HuH-7.5 (cell line): Measurements from ENCODE around the gene A2M.

Experiments
- DNase-seq: peaks from one replicate; pipeline ENCODE4 v3.0.0; 2011; ENCODE audit warnings: low spot score

Gene A2M

GRCh38 chr12:9122091-9122609 lies 6.4 kb upstream of the A2M start:
- DNase-seq, result peak; percentile 52

- no peak for DNase-seq
These were observed 4.9 kb upstream of the A2M start for GRCh38 chr12:9120487-9121184.

GRCh38 chr12:9118158-9118557 lies 2.4 kb upstream of the A2M start:
- no peak for DNase-seq

GRCh38 chr12:9114946-9115345 lies 773 bp downstream of the A2M start:
- no peak for DNase-seq

- DNase-seq, result no peak
These were observed 1.8 kb downstream of the A2M start for GRCh38 chr12:9113987-9114309.

GRCh38 chr12:9113296-9113986 lies 2.3 kb downstream of the A2M start:
- DNase-seq, result no peak

- DNase-seq, result no peak
These were observed 3.5 kb downstream of the A2M start for GRCh38 chr12:9112076-9112853.

GRCh38 chr12:9111525-9111924 lies 4.2 kb downstream of the A2M start:
- DNase-seq, result no peak

GRCh38 chr12:9109737-9110491 lies 5.8 kb downstream of the A2M start:
- no peak for DNase-seq

- DNase-seq, result no peak
These were observed 6.6 kb downstream of the A2M start for GRCh38 chr12:9109213-9109522.

GRCh38 chr12:9108504-9109212 lies 7.1 kb downstream of the A2M start:
- DNase-seq, result no peak

- no peak for DNase-seq
These were observed 8.2 kb downstream of the A2M start for GRCh38 chr12:9107542-9107873.

- no peak for DNase-seq
These were observed 8.8 kb downstream of the A2M start for GRCh38 chr12:9106610-9107541.

GRCh38 chr12:9106067-9106466 lies 9.7 kb downstream of the A2M start:
- DNase-seq, result no peak

GRCh38 chr12:9104767-9105423 lies 10.8 kb downstream of the A2M start:
- DNase-seq, result no peak

- no peak for DNase-seq
These were observed 11.6 kb downstream of the A2M start for GRCh38 chr12:9104087-9104486.

- no peak for DNase-seq
These were observed 12.5 kb downstream of the A2M start for GRCh38 chr12:9103050-9103849.

GRCh38 chr12:9101018-9101687 lies 14.6 kb downstream of the A2M start:
- no peak for DNase-seq
